ENCODE measurements around the gene TARS2.

TARS2 gene

GRCh38 chr1:150557065-150557600 is 69.9 kb downstream of the TARS2 start:
- 0 out of 2 replicates have a peak, but pooled peaks cover 6% of the 10 kb centered on the region for H3K27me3 ChIP-seq (replicated peaks; ENCODE audit: insufficient read depth, low read length)
- no peak overlapping the region for H3K9ac ChIP-seq (ENCODE audit: low read length)
- no peak for DNase-seq
- no peak overlapping the region for H3K27ac ChIP-seq (ENCODE audit: low read length)
- no peak overlapping the region for H2AFZ ChIP-seq (ENCODE audit: low read length)
- no peak overlapping the region for H3K4me2 ChIP-seq (ENCODE audit: low read depth, low read length)
- H3K9me3 ChIP-seq (replicated peaks; ENCODE audit: insufficient read depth, low read length): no peaks in the 10 kb centered on the region
- H3F3A ChIP-seq (ENCODE audit: insufficient read depth, low read length): peaks cover 22% of the 10 kb centered on the region
- H3K36me3 ChIP-seq (replicated peaks; ENCODE audit: insufficient read depth, low read length): no peaks in the 10 kb centered on the region
- H3K4me3 ChIP-seq (ENCODE audit: low read length): no peak overlapping the region
- H4K20me1 ChIP-seq (ENCODE audit: insufficient read depth, low read length): no peaks in the 10 kb centered on the region
- H3K9me2 ChIP-seq (replicated peaks; ENCODE audit: insufficient read depth, low read length): no peaks in the 10 kb centered on the region
- H3K79me2 ChIP-seq (ENCODE audit: low read length): 0 out of 2 replicates have a peak, but pooled peaks cover 4% of the 10 kb centered on the region
- peaks cover 14% of the 10 kb centered on the region for H3K4me1 ChIP-seq (ENCODE audit: low read length)
- no peak for TF ChIP-seq CTCF (IDR thresholded peaks at IDR 0.05; ENCODE audit: low read length)
